OCI-LY7 (cell line): ENCODE measurements around the gene APOBEC3G. TPM values are rescaled to one million over a fixed set of nuclear protein-coding genes. Genes with fewer than 3 reads are reported as not detected.
"Not testable (repeated sequence)": the region's sequence is repeated elsewhere in the genome, so short reads cannot be mapped to it uniquely, and the experiment has no call there.

ENCODE experiments used
- BruUV-seq: library from RNA; stranded (reverse); fragments of 400-500 nt; replicated peaks from 2 replicates; lab custom pipeline; 2021; lab: Mats Ljungman, UMichigan
- CTCF ChIA-PET: fragments of 300-600 bp; sonication (Branson Sonifier 250); formaldehyde crosslinking; loops from one replicate; lab custom pipeline; 2022; ENCODE audit warnings: antibody characterized with exemption; ENCODE audit not compliant: unreplicated experiment; lab: Charles Lee
- POLR2A ChIA-PET: fragments of 300-600 bp; sonication (Branson Sonifier 250); formaldehyde crosslinking; loops from one replicate; lab custom pipeline; 2022; ENCODE audit warnings: antibody characterized with exemption; lab: Charles Lee
- DNase-seq: peaks from one replicate; pipeline ENCODE4 v3.0.0-alpha.2; 2015; ENCODE audit warnings: low spot score
- H2AFZ ChIP-seq: fragments of 200-600 bp; sonication (generic), shearing (Covaris generic); 2 replicates; pipeline ENCODE4 v1.6.1; 2014; ENCODE audit warnings: mild to moderate bottlenecking, antibody characterized with exemption, low read length, moderate library complexity
- H3K27ac ChIP-seq: fragments of 200-600 bp; sonication (generic); 2 replicates; pipeline ENCODE4 v1.5.1; 2014; ENCODE audit warnings: mixed run types, low read depth, mild to moderate bottlenecking, moderate library complexity, low read length, inconsistent platforms; ENCODE audit not compliant: poor library complexity, severe bottlenecking
- H3K36me3 ChIP-seq: fragments of 200-600 bp; sonication (generic); 2 replicates; pipeline ENCODE4 v1.6.1; 2014; ENCODE audit warnings: mild to moderate bottlenecking, antibody characterized with exemption, low read length, moderate library complexity, mixed read lengths; ENCODE audit not compliant: insufficient read depth
- H3K4me1 ChIP-seq: fragments of 200-600 bp; sonication (generic); 2 replicates; pipeline ENCODE4 v1.5.1; 2014; ENCODE audit warnings: mild to moderate bottlenecking, low read length; ENCODE audit not compliant: insufficient read depth, poor library complexity, severe bottlenecking
- H3K4me2 ChIP-seq: fragments of 200-600 bp; sonication (generic); 2 replicates; pipeline ENCODE4 v1.6.1; 2014; ENCODE audit warnings: mild to moderate bottlenecking, low read length
- H3K4me3 ChIP-seq: fragments of 200-600 bp; sonication (generic); 2 replicates; pipeline ENCODE4 v1.5.1; 2014; ENCODE audit warnings: mild to moderate bottlenecking, low read depth, low read length; ENCODE audit not compliant: poor library complexity, severe bottlenecking
- H3K79me2 ChIP-seq: fragments of 200-600 bp; sonication (generic); 2 replicates; pipeline ENCODE4 v1.6.1; 2016; ENCODE audit warnings: low read depth, mild to moderate bottlenecking, low read length, moderate library complexity, mixed read lengths; ENCODE audit not compliant: insufficient read depth
- H3K9me2 ChIP-seq: fragments of 200-600 bp; sonication (generic); 2 replicates; pipeline ENCODE4 v1.6.1; 2016; ENCODE audit warnings: mild to moderate bottlenecking, low read length, mixed read lengths; ENCODE audit not compliant: insufficient read depth
- H3K9me3 ChIP-seq: fragments of 200-600 bp; sonication (generic); 2 replicates; pipeline ENCODE4 v1.6.1; 2014; ENCODE audit warnings: mild to moderate bottlenecking, mixed run types, low read length, mixed read lengths
- H4K20me1 ChIP-seq: fragments of 200-600 bp; sonication (generic); 2 replicates; pipeline ENCODE4 v1.6.1; 2014; ENCODE audit warnings: mild to moderate bottlenecking, antibody characterized with exemption, low read length, moderate library complexity, mixed read lengths; ENCODE audit not compliant: insufficient read depth
- CTCF ChIP-seq: fragments of 200-600 bp; sonication (generic); conservative IDR thresholded peaks from 2 replicates; pipeline ENCODE4 v1.5.1; 2014; ENCODE audit warnings: mild to moderate bottlenecking, antibody characterized with exemption, low read length, moderate library complexity, mixed read lengths
- EZH2phosphoT487 ChIP-seq: fragments of 200-600 bp; sonication (generic); IDR thresholded peaks from 2 replicates; pipeline ENCODE4 v1.6.1; 2018; ENCODE audit warnings: low read depth, borderline replicate concordance, mild to moderate bottlenecking, mixed run types, antibody characterized with exemption, low read length, moderate library complexity, mixed read lengths
- intact Hi-C: fragments of 100-400 bp; cut with micrococcal nuclease; formaldehyde crosslinking; loops from one replicate; pipeline ENCODE4 v1.10.0; 2022; ENCODE audit not compliant: unreplicated experiment
- total RNA-seq, 2 experiments: library from RNA; depleted of rRNA in 1 of 2; stranded (reverse); fragments of >200 nt in 1 of 2; shearing (Covaris generic) in 1 of 2; gene quantifications; 2 replicates each; pipeline ENCODE4 v1.2.3, GENCODE V29; 2014 to 2022

APOBEC3G gene
- total RNA-seq, 2 experiments from 2014 or later: 36.7 to 60.2 TPM

- Histone ChIP-seq H4K20me1 (no peaks in the 10 kb centered on the region), H3K36me3 (no peaks in the 10 kb centered on the region), H3K4me1 (peaks cover 22% of the 10 kb centered on the region), H3K27ac (no peak overlapping the region), H3K9me2 (no peaks in the 10 kb centered on the region), H3K4me3 (no peak overlapping the region), H3K4me2 (0 out of 2 replicates have a peak overlapping the region, but pooled peaks have one; percentile 31), H3K79me2 (no peaks in the 10 kb centered on the region), H3K9me3 (no peaks in the 10 kb centered on the region), H2AFZ (no peak overlapping the region; the same call in 1 of the 2 replicates)
- intact Hi-C loops: no loop called here
- DNase-seq: no peak
- POLR2A ChIA-PET: no interaction called here
- BruUV-seq: no TSS peak
- CTCF ChIA-PET: no interaction called here
- TF ChIP-seq EZH2phosphoT487 (no peak), CTCF (no peak)
Observed at GRCh38 chr22:39039306-39040126, 37.6 kb upstream of the APOBEC3G start.

GRCh38 chr22:39040155-39040537, 36.9 kb upstream of the APOBEC3G start:
- BruUV-seq, DNase-seq, H3K79me2 ChIP-seq, H4K20me1 ChIP-seq, H3K36me3 ChIP-seq, intact Hi-C loops, H3K9me2 ChIP-seq, H3K9me3 ChIP-seq, CTCF ChIA-PET, POLR2A ChIA-PET: not testable (repeated sequence)
- Histone ChIP-seq H3K4me2 (peak overlapping the region; percentile 31; the same call in 1 of the 2 replicates), H3K4me1 (peaks cover 24% of the 10 kb centered on the region), H2AFZ (peak overlapping the region; percentile 69; the same call in 1 of the 2 replicates), H3K4me3 (peak overlapping the region; percentile 64), H3K27ac (peak overlapping the region; percentile 54)

GRCh38 chr22:39040538-39041296, 36.4 kb upstream of the APOBEC3G start, which contains the start of gene APOBEC3F:
APOBEC3F (plus strand) TSS chr22:39040864; CDS start chr22:39040961, 97 bp downstream.
- CTCF ChIA-PET, POLR2A ChIA-PET, BruUV-seq, H3K9me2 ChIP-seq, intact Hi-C loops, H3K79me2 ChIP-seq, H4K20me1 ChIP-seq, H3K9me3 ChIP-seq, H3K36me3 ChIP-seq: not testable (repeated sequence)
- peaks cover 29% of the 10 kb centered on the region for H3K4me1 ChIP-seq
- peak; percentile 51 for DNase-seq
- H2AFZ ChIP-seq: peak within 1 kb of the TSS; percentile 69; the same call in 1 of the 2 replicates
- peak within 1 kb of the TSS; percentile 73 for H3K4me2 ChIP-seq
- peak within 1 kb of the TSS; percentile 54 for H3K27ac ChIP-seq
- peak within 1 kb of the TSS; percentile 64 for H3K4me3 ChIP-seq
